ENCODE results near the gene LOXL1. TPM values are rescaled to one million over a fixed set of nuclear protein-coding genes. Genes with fewer than 3 reads are reported as not detected.

The LOXL1 gene
- total and polyA plus RNA-seq, 2 donors (not counting 1 experiment from before 2014, with no cell fraction given), result 65.6 to 163 TPM

- peaks cover 8% of the 10 kb centered on the region for H3K36me3 ChIP-seq (ENCODE audit: control insufficient read depth, insufficient read depth, low read length)
- H4K20me1 ChIP-seq (ENCODE audit: control insufficient read depth, extremely low read depth, insufficient read depth, low read length), result no peaks in the 10 kb centered on the region
- peak overlapping the region in 1 of 4 experiments; percentile 29 for H3K4me3 ChIP-seq (replicated peaks in 1 of 4; ENCODE audit: control extremely low read depth in 1 of 4, insufficient read depth in 1 of 4, low read depth in 3 of 4, low read length in 4 of 4)
- no peaks in the 10 kb centered on the region for H3K27me3 ChIP-seq (ENCODE audit: control insufficient read depth, insufficient read depth, low read length)
- DNase-seq (ENCODE audit: low read depth in 2 of 2), result peak; percentile 70 to 90
- peaks cover 47% of the 10 kb centered on the region for H3K4me1 ChIP-seq (ENCODE audit: control insufficient read depth, extremely low read depth, insufficient read depth, low read length)
- peak overlapping the region; percentile 7 for H2AFZ ChIP-seq (ENCODE audit: low read length)
- H3K9me3 ChIP-seq (ENCODE audit: control insufficient read depth, insufficient read depth, low read depth, low read length), result no peaks in the 10 kb centered on the region
- peaks cover 31% of the 10 kb centered on the region for H3K79me2 ChIP-seq (ENCODE audit: control insufficient read depth, insufficient read depth, low read length)
- H3K9ac ChIP-seq (ENCODE audit: insufficient read depth, low read length), result peak overlapping the region; percentile 36
- no peak for TF ChIP-seq EZH2 (IDR thresholded peaks at IDR 0.05; ENCODE audit: low read length, missing control alignments)
- TF ChIP-seq, protein P1, sequence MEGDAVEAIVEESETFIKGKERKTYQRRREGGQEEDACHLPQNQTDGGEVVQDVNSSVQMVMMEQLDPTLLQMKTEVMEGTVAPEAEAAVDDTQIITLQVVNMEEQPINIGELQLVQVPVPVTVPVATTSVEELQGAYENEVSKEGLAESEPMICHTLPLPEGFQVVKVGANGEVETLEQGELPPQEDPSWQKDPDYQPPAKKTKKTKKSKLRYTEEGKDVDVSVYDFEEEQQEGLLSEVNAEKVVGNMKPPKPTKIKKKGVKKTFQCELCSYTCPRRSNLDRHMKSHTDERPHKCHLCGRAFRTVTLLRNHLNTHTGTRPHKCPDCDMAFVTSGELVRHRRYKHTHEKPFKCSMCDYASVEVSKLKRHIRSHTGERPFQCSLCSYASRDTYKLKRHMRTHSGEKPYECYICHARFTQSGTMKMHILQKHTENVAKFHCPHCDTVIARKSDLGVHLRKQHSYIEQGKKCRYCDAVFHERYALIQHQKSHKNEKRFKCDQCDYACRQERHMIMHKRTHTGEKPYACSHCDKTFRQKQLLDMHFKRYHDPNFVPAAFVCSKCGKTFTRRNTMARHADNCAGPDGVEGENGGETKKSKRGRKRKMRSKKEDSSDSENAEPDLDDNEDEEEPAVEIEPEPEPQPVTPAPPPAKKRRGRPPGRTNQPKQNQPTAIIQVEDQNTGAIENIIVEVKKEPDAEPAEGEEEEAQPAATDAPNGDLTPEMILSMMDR (conservative IDR thresholded peaks at IDR 0.05 in 1 of 2, IDR thresholded peaks at IDR 0.05 in 1 of 2; ENCODE audit: low read depth in 1 of 2, low read length in 2 of 2), result no peak
- H3K4me2 ChIP-seq (ENCODE audit: extremely low read depth, insufficient read depth, low read length), result peak overlapping the region; percentile 74
- peak overlapping the region; percentile 85 for H3K27ac ChIP-seq (ENCODE audit: insufficient read depth, low read length)
These were observed 3.8 kb upstream of the LOXL1 start for GRCh38 chr15:73922186-73923151.

GRCh38 chr15:73923156-73923487 lies 3.1 kb upstream of the LOXL1 start:
- peaks cover 48% of the 10 kb centered on the region for H3K4me1 ChIP-seq (ENCODE audit: control insufficient read depth, extremely low read depth, insufficient read depth, low read length)

More at GRCh38 chr15:73923156-73923487, 3.1 kb upstream of the LOXL1 start:
- Histone ChIP-seq H2AFZ (ENCODE audit: low read length) (no peak overlapping the region), H3K9me3 (ENCODE audit: control insufficient read depth, insufficient read depth, low read depth, low read length) (no peaks in the 10 kb centered on the region), H3K4me3 (replicated peaks in 1 of 4; ENCODE audit: control extremely low read depth in 1 of 4, insufficient read depth in 1 of 4, low read depth in 3 of 4, low read length in 4 of 4) (peak overlapping the region in 1 of 4 experiments; percentile 29), H3K27me3 (ENCODE audit: control insufficient read depth, insufficient read depth, low read length) (no peaks in the 10 kb centered on the region), H3K4me2 (ENCODE audit: extremely low read depth, insufficient read depth, low read length) (peak overlapping the region; percentile 74), H4K20me1 (ENCODE audit: control insufficient read depth, extremely low read depth, insufficient read depth, low read length) (no peaks in the 10 kb centered on the region), H3K9ac (ENCODE audit: insufficient read depth, low read length) (no peak overlapping the region), H3K36me3 (ENCODE audit: control insufficient read depth, insufficient read depth, low read length) (peaks cover 6% of the 10 kb centered on the region), H3K27ac (ENCODE audit: insufficient read depth, low read length) (peak overlapping the region; percentile 85), H3K79me2 (ENCODE audit: control insufficient read depth, insufficient read depth, low read length) (peaks cover 37% of the 10 kb centered on the region)
- DNase-seq (ENCODE audit: low read depth in 2 of 2), result no peak
- TF ChIP-seq EZH2 (IDR thresholded peaks at IDR 0.05; ENCODE audit: low read length, missing control alignments), result no peak
- TF ChIP-seq, protein P1 (conservative IDR thresholded peaks at IDR 0.05 in 1 of 2, IDR thresholded peaks at IDR 0.05 in 1 of 2; ENCODE audit: low read depth in 1 of 2, low read length in 2 of 2), result no peak
